ENCODE data around the gene SKIDA1.

DNA sequence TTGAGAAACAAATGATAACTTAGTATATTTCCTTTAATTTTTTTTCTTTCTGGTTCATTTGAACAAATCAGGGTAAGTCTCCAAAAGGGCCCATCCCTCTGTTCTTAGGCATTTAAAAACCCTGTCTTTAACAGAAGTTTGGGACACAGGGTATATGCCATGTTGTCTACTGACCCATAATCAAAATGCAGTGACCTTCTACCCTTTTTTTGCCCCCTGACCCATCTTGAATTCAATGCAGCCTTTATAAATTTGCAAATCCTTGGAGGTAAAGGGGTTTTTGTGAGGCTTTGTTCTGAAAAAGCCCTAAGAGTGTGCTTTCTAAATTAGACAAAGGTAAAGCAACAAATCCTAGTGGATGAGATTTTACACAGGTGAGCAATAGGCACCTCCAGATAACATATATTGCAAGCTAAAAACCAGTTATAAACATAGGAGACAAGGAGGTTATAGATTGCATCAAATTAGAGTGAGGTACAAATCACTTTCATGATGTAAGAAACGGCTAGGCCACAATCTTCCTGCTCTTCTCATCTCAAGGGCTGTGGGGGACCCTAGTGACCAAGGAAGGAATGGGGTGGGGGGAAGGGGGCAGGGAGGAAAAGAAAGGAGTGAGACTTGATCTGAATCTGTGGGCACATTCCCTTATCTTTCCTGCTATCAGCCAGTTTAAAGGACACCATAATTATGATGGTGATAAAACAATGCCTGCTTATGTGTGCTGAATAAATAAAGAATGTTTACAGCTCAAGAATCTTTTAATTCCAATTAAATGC lies 2.7 kb downstream of the SKIDA1 start:
- TF ChIP-seq POLR2A (IDR thresholded peaks at IDR 0.05) (no peak), POLR2AphosphoS5 (IDR thresholded peaks at IDR 0.05) (no peak)
